GM19240 (cell line): ENCODE results near the gene HSD17B14.

Experiments
- DNase-seq: peaks from one replicate; pipeline ENCODE4 v3.0.0; 2011; ENCODE audit warnings: low spot score; ENCODE audit not compliant: insufficient read length

HSD17B14 gene

GRCh38 chr19:48830965-48831364 is 5.3 kb downstream of the HSD17B14 start:
- DNase-seq: no peak

GRCh38 chr19:48830088-48830487 is 6.2 kb downstream of the HSD17B14 start:
- DNase-seq: no peak

GRCh38 chr19:48826606-48827020 is 9.7 kb downstream of the HSD17B14 start:
- no peak for DNase-seq

GRCh38 chr19:48822514-48822913 is 13.8 kb downstream of the HSD17B14 start:
- DNase-seq: no peak

GRCh38 chr19:48821633-48822032 is 14.7 kb downstream of the HSD17B14 start:
- DNase-seq: no peak

- no peak for DNase-seq
These were observed 16.9 kb downstream of the HSD17B14 start for GRCh38 chr19:48819366-48819816.

- no peak for DNase-seq
These were observed 18.0 kb downstream of the HSD17B14 start for GRCh38 chr19:48818234-48818820.

GRCh38 chr19:48817585-48818124 is 18.6 kb downstream of the HSD17B14 start:
- DNase-seq: no peak

- DNase-seq: no peak
These were observed 20.3 kb downstream of the HSD17B14 start for GRCh38 chr19:48815870-48816501.

- DNase-seq: no peak
These were observed 21.4 kb downstream of the HSD17B14 start for GRCh38 chr19:48814895-48815294.

- no peak for DNase-seq
These were observed 23.0 kb downstream of the HSD17B14 start for GRCh38 chr19:48813123-48813913.

GRCh38 chr19:48812094-48812929 is 24.0 kb downstream of the HSD17B14 start:
- DNase-seq: peak; percentile 74

GRCh38 chr19:48810151-48810550 is 26.1 kb downstream of the HSD17B14 start:
- DNase-seq: no peak

- DNase-seq: no peak
These were observed 28.5 kb downstream of the HSD17B14 start for GRCh38 chr19:48807590-48808308.

- no peak for DNase-seq
These were observed 29.3 kb downstream of the HSD17B14 start for GRCh38 chr19:48806818-48807589.

GRCh38 chr19:48806518-48806817 is 29.8 kb downstream of the HSD17B14 start:
- peak; percentile 48 for DNase-seq

GRCh38 chr19:48805452-48805851 is 30.8 kb downstream of the HSD17B14 start:
- no peak for DNase-seq

- DNase-seq: no peak
These were observed 31.8 kb downstream of the HSD17B14 start for GRCh38 chr19:48804496-48804895.

- DNase-seq: no peak
These were observed 33.7 kb downstream of the HSD17B14 start for GRCh38 chr19:48802623-48803022.
